ENCODE data around the gene PPP1R37. TPM values are rescaled to one million over a fixed set of nuclear protein-coding genes. Genes with fewer than 3 reads are reported as not detected.
A peak's percentile ranks its signal among the peaks of the same experiment; 100 is the strongest.

PPP1R37 gene
- total and polyA plus RNA-seq, 4 donors = 1.8 to 10.4 (median 9.3) TPM

DNA sequence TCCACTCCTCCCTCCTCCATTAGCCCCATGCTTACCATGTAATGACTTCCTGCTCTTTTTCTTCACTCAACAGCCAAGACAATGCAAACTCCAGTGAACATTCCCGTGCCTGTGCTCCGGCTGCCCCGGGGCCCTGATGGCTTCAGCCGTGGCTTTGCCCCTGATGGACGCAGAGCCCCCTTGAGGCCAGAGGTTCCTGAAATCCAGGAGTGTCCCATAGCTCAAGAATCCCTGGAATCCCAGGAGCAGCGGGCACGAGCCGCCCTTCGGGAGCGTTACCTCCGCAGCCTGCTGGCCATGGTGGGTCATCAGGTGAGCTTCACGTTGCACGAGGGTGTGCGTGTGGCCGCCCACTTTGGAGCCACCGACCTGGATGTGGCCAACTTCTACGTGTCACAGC lies 2.9 kb upstream of the PPP1R37 start (continued):
- TF ChIP-seq, protein P1, sequence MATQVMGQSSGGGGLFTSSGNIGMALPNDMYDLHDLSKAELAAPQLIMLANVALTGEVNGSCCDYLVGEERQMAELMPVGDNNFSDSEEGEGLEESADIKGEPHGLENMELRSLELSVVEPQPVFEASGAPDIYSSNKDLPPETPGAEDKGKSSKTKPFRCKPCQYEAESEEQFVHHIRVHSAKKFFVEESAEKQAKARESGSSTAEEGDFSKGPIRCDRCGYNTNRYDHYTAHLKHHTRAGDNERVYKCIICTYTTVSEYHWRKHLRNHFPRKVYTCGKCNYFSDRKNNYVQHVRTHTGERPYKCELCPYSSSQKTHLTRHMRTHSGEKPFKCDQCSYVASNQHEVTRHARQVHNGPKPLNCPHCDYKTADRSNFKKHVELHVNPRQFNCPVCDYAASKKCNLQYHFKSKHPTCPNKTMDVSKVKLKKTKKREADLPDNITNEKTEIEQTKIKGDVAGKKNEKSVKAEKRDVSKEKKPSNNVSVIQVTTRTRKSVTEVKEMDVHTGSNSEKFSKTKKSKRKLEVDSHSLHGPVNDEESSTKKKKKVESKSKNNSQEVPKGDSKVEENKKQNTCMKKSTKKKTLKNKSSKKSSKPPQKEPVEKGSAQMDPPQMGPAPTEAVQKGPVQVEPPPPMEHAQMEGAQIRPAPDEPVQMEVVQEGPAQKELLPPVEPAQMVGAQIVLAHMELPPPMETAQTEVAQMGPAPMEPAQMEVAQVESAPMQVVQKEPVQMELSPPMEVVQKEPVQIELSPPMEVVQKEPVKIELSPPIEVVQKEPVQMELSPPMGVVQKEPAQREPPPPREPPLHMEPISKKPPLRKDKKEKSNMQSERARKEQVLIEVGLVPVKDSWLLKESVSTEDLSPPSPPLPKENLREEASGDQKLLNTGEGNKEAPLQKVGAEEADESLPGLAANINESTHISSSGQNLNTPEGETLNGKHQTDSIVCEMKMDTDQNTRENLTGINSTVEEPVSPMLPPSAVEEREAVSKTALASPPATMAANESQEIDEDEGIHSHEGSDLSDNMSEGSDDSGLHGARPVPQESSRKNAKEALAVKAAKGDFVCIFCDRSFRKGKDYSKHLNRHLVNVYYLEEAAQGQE (IDR thresholded peaks at IDR 0.05) = no peak
- TF ChIP-seq, protein P2, sequence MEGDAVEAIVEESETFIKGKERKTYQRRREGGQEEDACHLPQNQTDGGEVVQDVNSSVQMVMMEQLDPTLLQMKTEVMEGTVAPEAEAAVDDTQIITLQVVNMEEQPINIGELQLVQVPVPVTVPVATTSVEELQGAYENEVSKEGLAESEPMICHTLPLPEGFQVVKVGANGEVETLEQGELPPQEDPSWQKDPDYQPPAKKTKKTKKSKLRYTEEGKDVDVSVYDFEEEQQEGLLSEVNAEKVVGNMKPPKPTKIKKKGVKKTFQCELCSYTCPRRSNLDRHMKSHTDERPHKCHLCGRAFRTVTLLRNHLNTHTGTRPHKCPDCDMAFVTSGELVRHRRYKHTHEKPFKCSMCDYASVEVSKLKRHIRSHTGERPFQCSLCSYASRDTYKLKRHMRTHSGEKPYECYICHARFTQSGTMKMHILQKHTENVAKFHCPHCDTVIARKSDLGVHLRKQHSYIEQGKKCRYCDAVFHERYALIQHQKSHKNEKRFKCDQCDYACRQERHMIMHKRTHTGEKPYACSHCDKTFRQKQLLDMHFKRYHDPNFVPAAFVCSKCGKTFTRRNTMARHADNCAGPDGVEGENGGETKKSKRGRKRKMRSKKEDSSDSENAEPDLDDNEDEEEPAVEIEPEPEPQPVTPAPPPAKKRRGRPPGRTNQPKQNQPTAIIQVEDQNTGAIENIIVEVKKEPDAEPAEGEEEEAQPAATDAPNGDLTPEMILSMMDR (IDR thresholded peaks at IDR 0.05; ENCODE audit: low read depth, low read length, missing input control) = no peak

DNA sequence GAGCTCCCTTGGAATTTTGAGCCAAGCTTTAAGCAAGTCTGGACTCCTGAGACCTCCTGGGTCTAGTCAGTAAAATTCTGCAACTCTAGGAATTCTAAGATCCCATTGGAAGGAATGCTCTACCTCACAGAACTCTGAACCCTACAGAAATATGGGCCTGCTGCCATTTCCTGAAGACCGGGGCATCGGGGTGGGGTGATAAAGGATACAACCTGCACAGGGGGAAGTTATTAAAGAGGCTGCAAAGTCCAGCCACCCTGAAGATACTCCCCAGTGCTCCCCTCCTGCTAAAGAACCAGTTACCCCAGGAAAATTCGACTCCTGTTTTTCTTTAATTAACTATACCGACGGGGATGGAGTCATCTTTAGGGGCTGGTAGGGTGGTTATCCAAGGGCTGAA lies 2.4 kb upstream of the PPP1R37 start:
- Histone ChIP-seq H3K27ac (ENCODE audit: low read depth in 1 of 2, low read length in 2 of 2) (no peak overlapping the region), H3K27me3 (ENCODE audit: control insufficient read depth in 4 of 4, insufficient read depth in 4 of 4, low read length in 3 of 4) (no peaks in the 10 kb centered on the region), H3K36me3 (ENCODE audit: control insufficient read depth in 4 of 4, insufficient read depth in 3 of 4, low read depth in 1 of 4, low read length in 3 of 4) (peaks cover 0 to 8% (median 5%) of the 10 kb centered on the region in 4 donors), H3K4me1 (ENCODE audit: control insufficient read depth in 4 of 4, insufficient read depth in 4 of 4, low read length in 3 of 4) (peaks cover 5 to 43% (median 31%) of the 10 kb centered on the region in 4 donors), H3K9me3 (ENCODE audit: control insufficient read depth in 4 of 4, low read length in 3 of 4) (no peaks in the 10 kb centered on the region), H3K9ac (ENCODE audit: low read depth in 1 of 2, low read length in 2 of 2) (no peak overlapping the region), H3K4me3 (ENCODE audit: low read depth in 1 of 3, low read length in 3 of 3) (peak overlapping the region; percentile 41 to 65 (median 42))
- TF ChIP-seq HNF4G (IDR thresholded peaks at IDR 0.05) = no peak
- no peak for TF ChIP-seq NR2F2 (IDR thresholded peaks at IDR 0.05)
- TF ChIP-seq, protein P3, sequence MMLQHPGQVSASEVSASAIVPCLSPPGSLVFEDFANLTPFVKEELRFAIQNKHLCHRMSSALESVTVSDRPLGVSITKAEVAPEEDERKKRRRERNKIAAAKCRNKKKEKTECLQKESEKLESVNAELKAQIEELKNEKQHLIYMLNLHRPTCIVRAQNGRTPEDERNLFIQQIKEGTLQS (IDR thresholded peaks at IDR 0.05) = no peak
- TF ChIP-seq RAD21 (IDR thresholded peaks at IDR 0.05) = no peak
- no peak for TF ChIP-seq RXRA (IDR thresholded peaks at IDR 0.05)
- TF ChIP-seq FOXA2 (IDR thresholded peaks at IDR 0.05) = no peak
- TF ChIP-seq YY1 (IDR thresholded peaks at IDR 0.05) = no peak
- 54% methylated on average over 5 of the region's 5 CpGs for WGBS
- no peak for DNase-seq (ENCODE audit: low spot score)

DNA sequence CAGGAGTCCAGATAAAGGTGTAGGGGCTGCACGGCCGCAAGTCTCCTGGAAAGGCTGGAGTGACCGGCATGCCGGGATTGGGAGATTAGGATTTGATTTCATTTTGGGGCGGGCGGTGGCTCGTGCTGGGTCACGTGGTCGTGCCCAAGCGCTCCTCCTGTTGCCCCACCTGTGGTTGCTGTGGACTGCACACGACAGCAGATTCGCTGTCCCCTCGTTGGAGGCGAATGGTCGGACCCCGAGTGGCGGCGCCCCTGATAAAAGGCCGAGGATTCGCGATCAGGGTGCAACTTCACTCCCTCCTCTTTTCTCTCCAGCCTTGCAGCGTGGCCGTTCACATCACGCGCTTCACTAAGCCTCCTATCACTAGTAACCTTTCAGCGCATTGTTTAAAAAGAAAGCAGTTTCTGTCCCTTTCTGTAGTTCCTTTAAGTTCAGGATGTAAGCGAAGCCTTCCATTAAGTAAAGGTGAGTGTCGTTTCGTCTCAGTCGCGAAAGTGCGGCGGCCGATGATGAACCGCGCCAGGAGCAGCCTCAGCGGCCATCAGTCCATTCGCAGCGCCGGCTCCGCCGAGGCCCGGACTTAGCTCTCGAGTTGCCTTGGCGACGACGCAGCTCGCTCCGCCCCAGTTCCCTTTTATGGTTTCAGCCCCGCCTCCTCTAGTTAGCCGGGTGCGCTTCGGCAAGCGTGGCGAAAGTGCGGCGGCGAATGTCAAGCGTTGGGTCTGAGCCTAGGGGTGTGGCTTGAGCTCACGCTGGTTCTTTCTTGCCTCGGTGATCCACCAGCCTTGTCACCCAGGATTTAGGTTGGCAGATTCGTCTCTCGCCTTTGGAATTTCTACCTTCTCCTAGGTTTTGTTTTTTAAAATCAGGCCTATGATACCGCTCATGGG lies 1.7 kb upstream of the PPP1R37 start:
- Histone ChIP-seq H3K4me1 (ENCODE audit: control insufficient read depth in 4 of 4, insufficient read depth in 4 of 4, low read length in 3 of 4) (peaks cover 6 to 50% (median 33%) of the 10 kb centered on the region in 4 donors), H3K4me3 (ENCODE audit: low read depth in 1 of 3, low read length in 3 of 3) (peak overlapping the region; percentile 65 to 98 (median 81)), H3K36me3 (ENCODE audit: control insufficient read depth in 4 of 4, insufficient read depth in 3 of 4, low read depth in 1 of 4, low read length in 3 of 4) (peaks cover 0 to 8% (median 5%) of the 10 kb centered on the region in 4 donors), H3K27ac (ENCODE audit: low read depth in 1 of 2, low read length in 2 of 2) (peak overlapping the region; percentile 91), H3K9ac (ENCODE audit: low read depth in 1 of 2, low read length in 2 of 2) (peak overlapping the region in 1 of 2 donors; percentile 49), H3K9me3 (ENCODE audit: control insufficient read depth in 4 of 4, low read length in 3 of 4) (no peaks in the 10 kb centered on the region), H3K27me3 (ENCODE audit: control insufficient read depth in 4 of 4, insufficient read depth in 4 of 4, low read length in 3 of 4) (no peaks in the 10 kb centered on the region)
- 7% methylated on average over 64 of the region's 64 CpGs for WGBS
- peak; percentile 99 for DNase-seq (ENCODE audit: low spot score)
- no peak for TF ChIP-seq HNF4G (IDR thresholded peaks at IDR 0.05)
- TF ChIP-seq, protein P4, sequence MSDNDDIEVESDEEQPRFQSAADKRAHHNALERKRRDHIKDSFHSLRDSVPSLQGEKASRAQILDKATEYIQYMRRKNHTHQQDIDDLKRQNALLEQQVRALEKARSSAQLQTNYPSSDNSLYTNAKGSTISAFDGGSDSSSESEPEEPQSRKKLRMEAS (IDR thresholded peaks at IDR 0.05) = peak; percentile 78
- no peak for TF ChIP-seq FOXA1 (IDR thresholded peaks at IDR 0.05)
- TF ChIP-seq EGR1 (IDR thresholded peaks at IDR 0.05; ENCODE audit: low read depth in 2 of 2) = peak in 1 of 2 donors; percentile 53
- TF ChIP-seq, protein P5, sequence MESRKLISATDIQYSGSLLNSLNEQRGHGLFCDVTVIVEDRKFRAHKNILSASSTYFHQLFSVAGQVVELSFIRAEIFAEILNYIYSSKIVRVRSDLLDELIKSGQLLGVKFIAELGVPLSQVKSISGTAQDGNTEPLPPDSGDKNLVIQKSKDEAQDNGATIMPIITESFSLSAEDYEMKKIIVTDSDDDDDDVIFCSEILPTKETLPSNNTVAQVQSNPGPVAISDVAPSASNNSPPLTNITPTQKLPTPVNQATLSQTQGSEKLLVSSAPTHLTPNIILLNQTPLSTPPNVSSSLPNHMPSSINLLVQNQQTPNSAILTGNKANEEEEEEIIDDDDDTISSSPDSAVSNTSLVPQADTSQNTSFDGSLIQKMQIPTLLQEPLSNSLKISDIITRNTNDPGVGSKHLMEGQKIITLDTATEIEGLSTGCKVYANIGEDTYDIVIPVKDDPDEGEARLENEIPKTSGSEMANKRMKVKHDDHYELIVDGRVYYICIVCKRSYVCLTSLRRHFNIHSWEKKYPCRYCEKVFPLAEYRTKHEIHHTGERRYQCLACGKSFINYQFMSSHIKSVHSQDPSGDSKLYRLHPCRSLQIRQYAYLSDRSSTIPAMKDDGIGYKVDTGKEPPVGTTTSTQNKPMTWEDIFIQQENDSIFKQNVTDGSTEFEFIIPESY (IDR thresholded peaks at IDR 0.05) = peak; percentile 82
- peak; percentile 52 to 63 for TF ChIP-seq HNF4A (conservative IDR thresholded peaks at IDR 0.05)
- TF ChIP-seq GABPA (IDR thresholded peaks at IDR 0.05 in 1 of 2, conservative IDR thresholded peaks at IDR 0.05 in 1 of 2) = peak in 1 of 2 donors; percentile 74
- TF ChIP-seq, protein P3 (IDR thresholded peaks at IDR 0.05) = peak; percentile 13
- TF ChIP-seq FOXA2 (IDR thresholded peaks at IDR 0.05) = peak; percentile 10
- peak; percentile 78 for TF ChIP-seq SP1 (IDR thresholded peaks at IDR 0.05)
- peak in 1 of 2 donors; percentile 42 for TF ChIP-seq JUND (IDR thresholded peaks at IDR 0.05)
- peak; percentile 47 to 48 for TF ChIP-seq RXRA (IDR thresholded peaks at IDR 0.05)
- TF ChIP-seq YY1 (IDR thresholded peaks at IDR 0.05) = peak; percentile 93
- no peak for TF ChIP-seq NR2F2 (IDR thresholded peaks at IDR 0.05)
- TF ChIP-seq TAF1 (conservative IDR thresholded peaks at IDR 0.05) = peak; percentile 49
- TF ChIP-seq RAD21 (IDR thresholded peaks at IDR 0.05) = peak in 1 of 2 donors; percentile 29
